ENCODE data around the gene HOMER3. TPM values are rescaled to one million over a fixed set of nuclear protein-coding genes. Genes with fewer than 3 reads are reported as not detected.

The HOMER3 gene
- total and polyA plus RNA-seq, 9 of the 15 experiments (the other 6 are each of a cell fraction or from before 2014, with no cell fraction given) = 1.3 to 5.1 (median 3.7) TPM; not detected in 2

GRCh38 chr19:18898607-18899408 is 42.2 kb downstream of the HOMER3 start (continued):
- TF ChIP-seq, protein P1, sequence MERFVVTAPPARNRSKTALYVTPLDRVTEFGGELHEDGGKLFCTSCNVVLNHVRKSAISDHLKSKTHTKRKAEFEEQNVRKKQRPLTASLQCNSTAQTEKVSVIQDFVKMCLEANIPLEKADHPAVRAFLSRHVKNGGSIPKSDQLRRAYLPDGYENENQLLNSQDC (CRISPR knock-in tag; IDR thresholded peaks at IDR 0.05) = no peak
- TF ChIP-seq KDM4B (IDR thresholded peaks at IDR 0.05; ENCODE audit: borderline replicate concordance in 2 of 2, low read depth in 1 of 2) (no peak), RB1 (IDR thresholded peaks at IDR 0.05; ENCODE audit: low read depth) (no peak), FOXA3 (CRISPR knock-in tag; conservative IDR thresholded peaks at IDR 0.05 in 1 of 2, IDR thresholded peaks at IDR 0.05 in 1 of 2) (no peak), RFX1 (IDR thresholded peaks at IDR 0.05) (no peak), USF2 (CRISPR knock-in tag; IDR thresholded peaks at IDR 0.05) (no peak), RHOXF2B (CRISPR knock-in tag; conservative IDR thresholded peaks at IDR 0.05) (no peak), HDAC1 (IDR thresholded peaks at IDR 0.05) (no peak), HMG20A (CRISPR knock-in tag; conservative IDR thresholded peaks at IDR 0.05) (no peak), HMGXB4 (CRISPR knock-in tag; IDR thresholded peaks at IDR 0.05) (no peak), LARP7 (IDR thresholded peaks at IDR 0.05) (no peak), BRF1 (IDR thresholded peaks at IDR 0.05; ENCODE audit: borderline replicate concordance, extremely low read depth, insufficient read length) (no peak)
- TF ChIP-seq, protein P2, sequence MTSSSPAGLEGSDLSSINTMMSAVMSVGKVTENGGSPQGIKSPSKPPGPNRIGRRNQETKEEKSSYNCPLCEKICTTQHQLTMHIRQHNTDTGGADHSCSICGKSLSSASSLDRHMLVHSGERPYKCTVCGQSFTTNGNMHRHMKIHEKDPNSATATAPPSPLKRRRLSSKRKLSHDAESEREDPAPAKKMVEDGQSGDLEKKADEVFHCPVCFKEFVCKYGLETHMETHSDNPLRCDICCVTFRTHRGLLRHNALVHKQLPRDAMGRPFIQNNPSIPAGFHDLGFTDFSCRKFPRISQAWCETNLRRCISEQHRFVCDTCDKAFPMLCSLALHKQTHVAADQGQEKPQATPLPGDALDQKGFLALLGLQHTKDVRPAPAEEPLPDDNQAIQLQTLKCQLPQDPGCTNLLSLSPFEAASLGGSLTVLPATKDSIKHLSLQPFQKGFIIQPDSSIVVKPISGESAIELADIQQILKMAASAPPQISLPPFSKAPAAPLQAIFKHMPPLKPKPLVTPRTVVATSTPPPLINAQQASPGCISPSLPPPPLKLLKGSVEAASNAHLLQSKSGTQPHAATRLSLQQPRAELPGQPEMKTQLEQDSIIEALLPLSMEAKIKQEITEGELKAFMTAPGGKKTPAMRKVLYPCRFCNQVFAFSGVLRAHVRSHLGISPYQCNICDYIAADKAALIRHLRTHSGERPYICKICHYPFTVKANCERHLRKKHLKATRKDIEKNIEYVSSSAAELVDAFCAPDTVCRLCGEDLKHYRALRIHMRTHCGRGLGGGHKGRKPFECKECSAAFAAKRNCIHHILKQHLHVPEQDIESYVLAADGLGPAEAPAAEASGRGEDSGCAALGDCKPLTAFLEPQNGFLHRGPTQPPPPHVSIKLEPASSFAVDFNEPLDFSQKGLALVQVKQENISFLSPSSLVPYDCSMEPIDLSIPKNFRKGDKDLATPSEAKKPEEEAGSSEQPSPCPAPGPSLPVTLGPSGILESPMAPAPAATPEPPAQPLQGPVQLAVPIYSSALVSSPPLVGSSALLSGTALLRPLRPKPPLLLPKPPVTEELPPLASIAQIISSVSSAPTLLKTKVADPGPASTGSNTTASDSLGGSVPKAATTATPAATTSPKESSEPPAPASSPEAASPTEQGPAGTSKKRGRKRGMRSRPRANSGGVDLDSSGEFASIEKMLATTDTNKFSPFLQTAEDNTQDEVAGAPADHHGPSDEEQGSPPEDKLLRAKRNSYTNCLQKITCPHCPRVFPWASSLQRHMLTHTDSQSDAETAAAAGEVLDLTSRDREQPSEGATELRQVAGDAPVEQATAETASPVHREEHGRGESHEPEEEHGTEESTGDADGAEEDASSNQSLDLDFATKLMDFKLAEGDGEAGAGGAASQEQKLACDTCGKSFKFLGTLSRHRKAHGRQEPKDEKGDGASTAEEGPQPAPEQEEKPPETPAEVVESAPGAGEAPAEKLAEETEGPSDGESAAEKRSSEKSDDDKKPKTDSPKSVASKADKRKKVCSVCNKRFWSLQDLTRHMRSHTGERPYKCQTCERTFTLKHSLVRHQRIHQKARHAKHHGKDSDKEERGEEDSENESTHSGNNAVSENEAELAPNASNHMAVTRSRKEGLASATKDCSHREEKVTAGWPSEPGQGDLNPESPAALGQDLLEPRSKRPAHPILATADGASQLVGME (CRISPR knock-in tag; IDR thresholded peaks at IDR 0.05) = no peak
- TF ChIP-seq, protein P3, sequence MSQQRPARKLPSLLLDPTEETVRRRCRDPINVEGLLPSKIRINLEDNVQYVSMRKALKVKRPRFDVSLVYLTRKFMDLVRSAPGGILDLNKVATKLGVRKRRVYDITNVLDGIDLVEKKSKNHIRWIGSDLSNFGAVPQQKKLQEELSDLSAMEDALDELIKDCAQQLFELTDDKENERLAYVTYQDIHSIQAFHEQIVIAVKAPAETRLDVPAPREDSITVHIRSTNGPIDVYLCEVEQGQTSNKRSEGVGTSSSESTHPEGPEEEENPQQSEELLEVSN (IDR thresholded peaks at IDR 0.05; ENCODE audit: borderline replicate concordance in 1 of 2, extremely low read depth in 1 of 2, insufficient read depth in 1 of 2, insufficient read length in 1 of 2, low read depth in 1 of 2, low read length in 1 of 2, poor library complexity in 1 of 2, severe bottlenecking in 1 of 2) = no peak
- TF ChIP-seq, protein P4, sequence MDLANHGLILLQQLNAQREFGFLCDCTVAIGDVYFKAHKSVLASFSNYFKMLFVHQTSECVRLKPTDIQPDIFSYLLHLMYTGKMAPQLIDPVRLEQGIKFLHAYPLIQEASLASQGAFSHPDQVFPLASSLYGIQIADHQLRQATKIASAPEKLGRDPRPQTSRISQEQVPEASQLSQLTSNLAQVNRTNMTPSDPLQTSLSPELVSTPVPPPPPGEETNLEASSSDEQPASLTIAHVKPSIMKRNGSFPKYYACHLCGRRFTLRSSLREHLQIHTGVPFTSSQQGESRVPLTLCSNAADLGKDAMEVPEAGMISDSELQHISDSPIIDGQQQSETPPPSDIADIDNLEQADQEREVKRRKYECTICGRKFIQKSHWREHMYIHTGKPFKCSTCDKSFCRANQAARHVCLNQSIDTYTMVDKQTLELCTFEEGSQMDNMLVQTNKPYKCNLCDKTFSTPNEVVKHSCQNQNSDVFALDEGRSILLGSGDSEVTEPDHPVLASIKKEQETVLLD (IDR thresholded peaks at IDR 0.05) = 0 out of 2 replicates have a peak, but pooled peaks have one; percentile 20
